WERI-Rb-1 (cell line): Measurements from ENCODE around the gene ARFIP1.

ENCODE experiments used
- DNase-seq: peaks from one replicate; pipeline ENCODE4 v3.0.0-alpha.2; 2020
- H3K27ac ChIP-seq: fragments of 250-450 bp; sonication (Bioruptor Pico); 2 replicates; pipeline ENCODE4 v1.5.1; 2020; ENCODE audit warnings: mild to moderate bottlenecking, moderate library complexity
- H3K27me3 ChIP-seq: fragments of 250-450 bp; sonication (Bioruptor Pico); 2 replicates; pipeline ENCODE4 v1.5.1; 2021; ENCODE audit warnings: mild to moderate bottlenecking, low read depth, moderate library complexity; ENCODE audit not compliant: insufficient read depth, severe bottlenecking
- H3K36me3 ChIP-seq: fragments of 250-450 bp; sonication (Bioruptor Pico); 2 replicates; pipeline ENCODE4 v1.5.1; 2020; ENCODE audit warnings: mild to moderate bottlenecking, moderate library complexity
- H3K4me3 ChIP-seq: 2 replicates; pipeline ENCODE4 v1.5.1; 2011; ENCODE audit warnings: low read depth, mild to moderate bottlenecking, control low read depth, low read length
- H3K9me3 ChIP-seq: fragments of 250-450 bp; sonication (Bioruptor Pico); 2 replicates; pipeline ENCODE4 v1.5.1; 2021; ENCODE audit warnings: mild to moderate bottlenecking, moderate library complexity; ENCODE audit not compliant: severe bottlenecking
- CTCF ChIP-seq: IDR thresholded peaks from 2 replicates; pipeline ENCODE4 v1.5.1; 2011; ENCODE audit warnings: low read depth, mild to moderate bottlenecking, control low read depth, inconsistent platforms, low read length

ARFIP1 gene

GRCh38 chr4:152939621-152940020 is 159.9 kb downstream of the ARFIP1 start:
- peak; percentile 77 for DNase-seq
- H3K4me3 ChIP-seq = no peak overlapping the region
- peaks cover 23% of the 10 kb centered on the region for H3K36me3 ChIP-seq
- H3K27ac ChIP-seq = no peak overlapping the region
- TF ChIP-seq CTCF = no peak
- H3K27me3 ChIP-seq = no peaks in the 10 kb centered on the region
- H3K9me3 ChIP-seq = no peaks in the 10 kb centered on the region

- Histone ChIP-seq H3K4me3 (no peak overlapping the region), H3K27me3 (no peaks in the 10 kb centered on the region), H3K27ac (no peak overlapping the region; the same call in 1 of the 2 replicates), H3K9me3 (no peaks in the 10 kb centered on the region), H3K36me3 (peaks cover 31% of the 10 kb centered on the region)
- DNase-seq = no peak
- TF ChIP-seq CTCF = no peak
Measured at GRCh38 chr4:152940461-152940860, 160.7 kb downstream of the ARFIP1 start.

GRCh38 chr4:152941411-152941810 is 161.7 kb downstream of the ARFIP1 start:
- H3K9me3 ChIP-seq = no peaks in the 10 kb centered on the region
- H3K4me3 ChIP-seq = no peak overlapping the region
- TF ChIP-seq CTCF = no peak
- peaks cover 34% of the 10 kb centered on the region for H3K36me3 ChIP-seq
- DNase-seq = no peak
- no peaks in the 10 kb centered on the region for H3K27me3 ChIP-seq
- H3K27ac ChIP-seq = no peak overlapping the region

GRCh38 chr4:152942346-152942745 is 162.6 kb downstream of the ARFIP1 start:
- no peak for DNase-seq
- no peaks in the 10 kb centered on the region for H3K27me3 ChIP-seq
- no peak for TF ChIP-seq CTCF

GRCh38 chr4:152943672-152944071 is 163.9 kb downstream of the ARFIP1 start:
- no peak for TF ChIP-seq CTCF
- H3K27me3 ChIP-seq = no peaks in the 10 kb centered on the region
- no peak overlapping the region for H3K27ac ChIP-seq
- no peak for DNase-seq
- H3K4me3 ChIP-seq = no peak overlapping the region
- no peaks in the 10 kb centered on the region for H3K9me3 ChIP-seq
- peaks cover 48% of the 10 kb centered on the region for H3K36me3 ChIP-seq

More at GRCh38 chr4:152942346-152942745, 162.6 kb downstream of the ARFIP1 start:
- Histone ChIP-seq H3K4me3 (no peak overlapping the region), H3K27ac (no peak overlapping the region), H3K36me3 (peaks cover 35% of the 10 kb centered on the region), H3K9me3 (no peaks in the 10 kb centered on the region)

- Histone ChIP-seq H3K27me3 (no peaks in the 10 kb centered on the region), H3K9me3 (no peaks in the 10 kb centered on the region), H3K4me3 (no peak overlapping the region), H3K27ac (no peak overlapping the region), H3K36me3 (peaks cover 55% of the 10 kb centered on the region)
- DNase-seq = no peak
- no peak for TF ChIP-seq CTCF
Measured at GRCh38 chr4:152944666-152945320, 165.0 kb downstream of the ARFIP1 start.
